Epidermal melanocyte (primary cell): ENCODE data around the gene FBL.
"Not testable (repeated sequence)": the region's sequence is repeated elsewhere in the genome, so short reads cannot be mapped to it uniquely, and the experiment has no call there.

Experiments
- DNase-seq: peaks from one replicate; pipeline ENCODE4 v3.0.0; 2011; ENCODE audit warnings: low spot score; ENCODE audit not compliant: insufficient read length

FBL gene

DNA sequence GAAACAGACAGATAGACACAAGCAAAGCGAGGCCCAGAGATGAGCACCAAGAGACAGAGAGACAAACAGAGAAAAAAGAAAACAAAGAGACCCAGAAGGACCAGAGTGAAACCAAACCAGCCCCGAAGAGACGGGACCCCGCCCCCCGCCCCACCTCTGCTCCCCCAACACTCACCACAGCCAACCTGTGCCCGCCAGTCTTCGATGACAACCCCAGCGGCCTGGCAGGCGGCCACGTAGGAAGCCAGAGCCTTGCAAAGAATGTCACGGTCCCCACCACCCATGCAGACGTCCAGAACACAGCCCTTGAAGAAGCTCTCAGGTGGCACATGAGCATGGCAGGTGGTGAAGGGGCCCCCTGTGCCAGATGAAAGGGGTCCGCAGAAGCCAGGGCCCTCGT, 31.3 kb upstream of the FBL start:
- DNase-seq, result not testable (repeated sequence)

DNA sequence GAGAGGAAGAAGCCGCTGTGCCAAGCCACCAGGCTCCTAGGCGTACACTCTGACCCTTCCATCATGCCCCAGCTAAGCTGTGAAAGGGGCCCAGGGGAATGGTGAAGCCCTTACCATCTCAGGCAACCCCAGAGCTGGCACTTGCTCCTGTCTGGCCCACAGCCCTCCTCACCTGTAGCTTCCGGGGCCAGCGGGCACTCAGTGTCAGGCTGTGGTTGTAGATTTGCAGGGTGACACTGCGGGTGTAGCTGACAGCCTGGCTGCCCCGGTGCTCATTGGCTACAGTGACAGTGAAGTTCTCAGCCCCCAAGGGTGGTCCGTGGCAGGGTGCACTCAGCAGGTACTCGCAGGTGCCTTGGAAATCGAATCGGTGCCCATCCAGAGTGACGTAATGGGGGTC, 30.3 kb upstream of the FBL start:
- DNase-seq, result not testable (repeated sequence)

DNA sequence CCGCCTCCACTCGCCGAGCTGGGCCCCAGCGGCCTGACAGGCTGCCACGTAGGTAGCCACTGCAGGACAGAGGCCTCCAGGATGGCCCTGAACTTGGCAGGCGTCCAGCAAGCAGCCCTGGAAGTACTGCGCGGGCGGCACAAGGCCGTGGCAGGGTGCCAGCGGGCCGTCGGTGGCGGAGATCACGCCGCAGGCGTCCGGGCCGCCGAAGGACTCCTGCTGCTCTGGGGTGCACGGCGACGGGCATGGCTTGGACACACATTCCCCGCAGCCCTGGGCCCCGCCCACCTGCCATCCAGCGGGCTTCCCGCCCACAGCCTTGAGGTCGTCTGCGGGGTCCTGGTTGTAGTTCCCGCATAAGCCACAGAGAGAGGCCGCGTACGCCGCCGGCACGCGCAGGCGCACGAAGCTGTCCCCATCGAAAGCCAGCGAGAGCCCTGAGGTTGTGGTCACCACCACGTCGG, 29.3 kb upstream of the FBL start:
- DNase-seq, result not testable (repeated sequence)

DNA sequence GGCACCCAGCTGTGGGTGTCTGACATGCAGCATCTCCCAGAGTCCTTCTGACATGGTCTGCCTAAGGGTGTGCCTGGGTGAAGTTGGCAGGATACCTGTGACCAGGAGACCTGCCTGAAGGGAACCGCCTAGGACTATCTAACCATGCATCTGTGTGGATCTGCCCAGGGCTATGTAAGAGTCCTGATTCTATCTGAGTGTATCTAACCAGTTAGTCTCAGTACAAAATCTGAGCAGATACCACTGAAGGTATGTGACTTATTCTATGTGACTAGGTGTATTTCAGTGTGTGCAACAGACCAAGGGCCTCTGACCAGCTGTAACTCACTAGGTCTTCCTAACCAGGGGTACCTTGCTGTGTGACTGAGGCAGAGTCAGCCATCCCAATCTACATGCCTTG, 28.2 kb upstream of the FBL start:
- no peak for DNase-seq

DNA sequence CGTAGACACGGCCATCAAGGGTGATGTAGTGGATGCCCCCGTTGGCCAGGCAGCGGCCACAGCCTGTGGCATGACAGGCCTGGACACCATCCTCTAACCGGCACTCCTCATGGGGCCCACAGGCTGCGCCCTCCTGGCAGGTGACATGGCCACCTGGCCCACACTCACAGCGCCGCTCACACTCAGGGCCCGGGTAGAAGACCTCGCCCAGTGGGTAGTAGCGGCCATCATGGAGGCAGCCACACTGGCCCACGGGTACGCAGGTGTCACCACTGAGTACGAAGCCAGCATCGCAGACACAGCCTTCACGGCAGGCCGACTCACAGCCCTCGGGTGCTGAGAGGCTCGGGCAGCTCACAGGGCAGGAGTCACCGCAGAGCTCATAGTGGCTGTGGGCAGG, 27.2 kb upstream of the FBL start:
- no peak for DNase-seq

DNA sequence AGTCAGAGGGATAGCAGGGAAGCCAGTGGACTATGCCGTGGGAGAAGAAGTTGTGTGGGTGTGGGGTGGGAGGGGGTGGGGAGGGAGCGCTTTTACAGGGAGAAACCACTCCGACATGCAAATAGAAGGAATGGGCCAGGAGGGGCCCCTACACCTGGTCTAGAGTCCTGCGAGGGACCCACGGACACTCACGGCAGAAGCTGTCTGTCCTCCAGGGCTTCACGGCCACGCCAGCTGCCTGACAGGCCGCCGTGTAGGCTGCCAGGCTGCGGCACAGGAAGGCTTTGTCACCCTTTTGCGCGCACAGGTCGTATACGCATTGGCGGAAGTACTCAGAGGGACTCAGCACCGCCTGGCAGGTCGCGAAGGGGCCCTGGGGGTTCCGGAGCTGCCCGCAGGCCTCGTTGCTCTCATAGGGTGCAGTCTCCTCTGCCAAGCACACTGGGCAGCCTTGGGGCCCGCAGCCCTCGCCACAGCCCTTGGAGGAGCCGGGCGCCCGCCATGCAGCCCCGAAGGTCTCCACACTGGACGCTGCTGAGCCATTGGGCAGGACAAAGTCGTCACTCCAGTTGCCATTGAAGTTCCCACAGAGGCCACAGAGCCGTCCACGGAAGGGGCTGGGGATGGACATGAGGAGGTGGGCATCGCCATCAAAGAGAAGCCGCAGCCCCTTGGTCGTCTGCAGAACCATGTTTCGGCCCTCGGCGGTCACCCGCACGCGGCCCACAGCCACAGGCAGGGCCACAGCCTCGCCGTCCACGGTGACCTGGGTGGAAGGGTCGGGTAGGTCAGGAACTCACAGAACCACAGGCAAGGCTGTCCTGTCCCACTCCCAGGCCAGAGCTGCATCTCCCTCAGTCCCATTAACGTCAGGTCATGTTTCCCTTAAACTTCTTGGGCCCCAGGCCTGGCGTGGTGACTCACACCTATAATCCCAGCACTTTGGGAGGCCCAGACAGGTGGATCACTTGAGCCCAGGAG, 26.0 kb upstream of the FBL start:
- no peak for DNase-seq

DNA sequence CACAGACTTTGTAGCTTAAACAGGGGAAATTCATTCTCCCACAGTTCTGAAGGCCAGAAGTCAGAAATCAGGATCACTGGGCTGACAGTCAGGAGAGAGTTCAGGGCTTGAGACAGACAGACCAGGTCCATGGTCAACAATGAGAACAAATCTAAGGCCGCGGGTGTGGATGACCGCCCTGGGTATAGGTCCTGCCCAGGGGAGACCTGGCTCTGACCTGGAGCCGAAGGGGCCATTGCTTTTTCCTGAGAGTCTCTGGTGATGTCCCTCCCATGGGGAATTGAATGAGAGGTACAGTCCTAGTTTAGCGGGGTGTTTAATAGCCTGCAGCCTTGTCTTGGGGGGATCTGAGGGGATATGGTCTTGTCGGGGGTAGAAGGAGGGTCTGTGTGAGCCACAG, 25.2 kb upstream of the FBL start:
- DNase-seq, result no peak

DNA sequence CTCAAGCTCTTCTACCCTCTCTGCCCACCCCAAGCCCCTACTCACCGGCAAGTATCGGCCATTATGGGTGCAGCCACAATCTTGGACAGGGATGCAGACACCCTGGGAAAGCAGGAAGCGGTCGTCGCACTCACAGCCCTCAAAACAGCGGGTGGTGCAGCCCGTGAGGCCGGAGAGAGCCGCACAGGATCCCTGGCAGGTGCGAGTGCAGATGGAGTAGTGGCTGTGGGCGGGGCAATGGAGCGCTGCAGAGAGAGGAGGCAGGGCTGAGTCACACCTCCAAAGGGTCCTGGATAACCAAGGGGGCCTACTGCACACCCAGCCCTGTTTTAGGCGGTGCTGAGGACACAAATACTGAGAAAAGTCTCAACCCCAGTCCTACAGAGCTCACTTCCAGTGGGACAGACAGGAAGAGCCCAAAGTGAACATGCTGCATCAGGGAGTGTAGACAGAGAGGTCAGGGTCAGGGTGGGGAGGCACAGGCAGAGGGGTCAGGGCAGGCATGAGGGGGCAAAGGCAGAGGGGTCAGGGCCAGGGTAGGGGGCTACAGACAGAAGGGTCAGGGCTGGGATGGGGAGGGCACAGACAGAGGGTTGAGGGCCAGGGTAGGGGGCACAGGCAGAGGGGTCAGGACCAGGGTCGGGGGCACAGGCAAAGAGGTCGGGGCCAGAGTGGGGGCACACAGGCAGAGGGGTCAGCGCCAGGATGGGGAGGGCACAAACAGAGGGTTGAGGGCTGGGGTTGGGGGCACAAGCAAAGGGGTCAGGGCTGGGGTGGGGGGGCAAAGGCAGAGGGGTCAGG, 24.2 kb upstream of the FBL start:
- no peak for DNase-seq

DNA sequence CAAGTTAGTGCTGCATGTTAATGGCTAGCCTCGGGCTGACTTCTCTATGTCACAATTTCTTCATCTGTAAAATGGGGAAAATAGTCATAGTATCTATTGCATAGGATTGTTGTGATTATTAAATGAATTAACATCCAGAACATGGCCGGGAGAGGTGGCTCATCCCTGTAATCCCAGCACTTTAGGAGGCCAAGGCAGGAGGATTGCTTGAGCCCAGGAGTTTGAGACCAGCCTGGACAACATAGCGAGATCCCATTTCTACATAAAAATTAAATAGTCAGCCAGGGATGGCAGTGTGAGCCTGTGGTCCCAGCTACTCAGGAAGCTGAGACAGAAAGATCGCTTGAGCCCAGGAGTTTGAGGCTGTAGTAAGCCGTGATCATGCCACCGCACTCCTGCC, 21.8 kb upstream of the FBL start:
- DNase-seq, result no peak

DNA sequence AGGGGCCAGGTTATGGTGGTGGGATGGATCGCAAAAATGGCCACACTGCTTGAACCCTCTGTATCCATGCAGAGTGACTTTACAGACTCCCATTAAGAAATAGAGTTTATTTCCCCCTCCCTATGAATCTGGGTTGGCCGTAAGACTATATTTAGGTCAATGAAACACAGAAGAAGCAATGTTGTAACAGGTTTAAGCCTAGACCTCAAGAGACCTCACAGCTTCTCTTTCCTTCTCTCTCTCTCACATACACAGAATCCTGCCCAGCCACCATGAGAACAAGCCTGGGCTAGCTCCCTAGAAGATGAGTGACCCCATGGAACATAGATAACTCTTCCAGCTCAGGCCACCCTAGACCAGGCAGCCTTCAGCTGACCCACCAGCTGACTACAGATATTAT, 21.0 kb upstream of the FBL start:
- DNase-seq, result no peak

DNA sequence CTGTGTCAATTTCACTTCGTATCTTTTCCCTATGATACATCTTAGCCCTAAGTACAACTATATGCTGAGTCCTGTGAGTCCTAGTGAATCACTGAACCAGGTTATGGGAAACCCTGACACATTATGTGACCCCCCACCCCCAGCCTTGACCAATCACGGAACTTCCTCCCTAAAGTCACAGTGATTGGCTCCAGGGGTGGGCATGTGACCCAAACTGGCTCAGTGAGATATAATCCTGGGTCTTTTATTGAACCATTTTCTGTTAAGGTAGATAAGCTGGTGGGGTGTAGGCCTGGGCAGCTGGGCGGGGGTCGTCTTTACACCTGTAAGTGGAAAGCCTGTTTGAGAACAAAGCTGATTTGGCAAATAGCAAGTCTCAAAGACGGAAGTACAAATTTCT, 19.8 kb upstream of the FBL start:
- DNase-seq, result no peak

DNA sequence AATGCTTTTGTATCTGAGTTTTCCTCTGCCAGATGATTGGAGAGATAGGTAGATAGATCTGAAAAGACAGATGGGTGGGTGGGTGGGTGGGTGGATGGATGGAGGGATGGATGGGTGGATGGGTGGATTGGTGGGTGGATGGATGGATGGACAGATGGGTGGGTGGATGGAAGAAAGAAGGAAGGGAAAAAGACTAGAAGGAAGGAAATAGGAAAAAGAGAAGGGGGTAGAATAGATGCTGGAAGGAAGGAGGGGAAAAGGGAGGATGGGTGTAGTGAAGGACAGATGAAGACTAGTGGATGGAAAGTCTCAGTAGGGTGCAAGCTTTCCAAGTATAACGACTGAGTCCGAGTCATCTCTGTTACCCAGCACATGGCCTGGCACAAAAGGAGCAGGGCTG, 19.0 kb upstream of the FBL start:
- DNase-seq, result no peak

DNA sequence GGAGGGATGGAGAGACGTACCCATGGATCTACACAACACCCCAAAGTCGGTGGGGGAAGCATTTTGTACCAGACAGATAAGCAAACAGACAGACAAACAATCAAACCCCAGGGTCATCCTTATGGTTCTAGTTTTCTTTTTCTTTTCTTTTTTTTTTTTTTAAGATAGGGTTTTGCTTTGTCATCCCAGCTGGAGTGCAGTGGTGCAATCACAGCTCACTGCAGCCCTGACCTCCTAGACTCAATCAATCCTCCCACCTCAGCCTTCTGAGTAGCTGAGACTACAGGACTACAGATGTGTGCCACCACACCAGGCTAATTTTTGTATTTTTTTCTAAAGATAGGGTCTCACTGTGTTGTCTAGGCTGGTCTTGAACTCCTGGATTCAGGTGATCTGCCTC, 17.9 kb upstream of the FBL start:
- DNase-seq, result no peak

DNA sequence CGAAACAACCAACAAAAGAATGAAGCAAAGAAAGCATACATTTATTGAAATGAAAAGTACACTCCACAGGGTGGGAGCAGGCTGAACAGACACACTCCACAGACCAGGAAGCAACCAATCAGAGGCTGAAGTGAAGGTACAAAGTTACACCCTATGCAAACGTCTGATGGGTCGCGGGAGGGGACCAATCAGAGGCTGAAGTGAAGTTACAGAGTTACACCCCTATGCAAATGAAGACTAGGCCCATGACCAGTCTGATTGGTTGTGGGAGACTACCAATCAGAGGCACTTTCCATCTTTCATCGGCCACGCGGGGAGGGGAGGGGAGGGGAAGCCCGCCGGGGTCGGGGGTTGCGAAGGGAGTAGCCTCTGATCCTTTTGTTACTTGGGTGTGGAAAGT, 12.4 kb upstream of the FBL start:
- DNase-seq, result no peak

DNA sequence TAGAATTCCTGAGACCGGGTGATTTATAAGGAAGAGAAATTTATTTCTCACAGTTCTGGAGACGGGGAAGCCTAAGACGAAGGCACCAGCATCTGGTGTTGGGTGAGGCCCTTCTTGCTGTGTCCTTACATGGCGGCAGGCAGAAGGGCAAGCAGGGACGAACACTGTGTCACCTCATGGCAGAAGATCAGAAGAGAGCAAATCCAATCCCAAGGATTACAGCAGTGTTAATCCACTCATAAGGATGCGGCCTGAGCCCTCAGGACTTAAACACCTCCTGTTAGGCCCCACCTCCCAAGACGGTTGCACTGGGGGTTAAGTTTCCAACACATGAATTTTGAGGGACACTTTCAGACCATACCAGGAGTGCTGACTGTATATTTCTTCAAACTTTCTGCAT, 6.7 kb upstream of the FBL start:
- DNase-seq, result no peak

DNA sequence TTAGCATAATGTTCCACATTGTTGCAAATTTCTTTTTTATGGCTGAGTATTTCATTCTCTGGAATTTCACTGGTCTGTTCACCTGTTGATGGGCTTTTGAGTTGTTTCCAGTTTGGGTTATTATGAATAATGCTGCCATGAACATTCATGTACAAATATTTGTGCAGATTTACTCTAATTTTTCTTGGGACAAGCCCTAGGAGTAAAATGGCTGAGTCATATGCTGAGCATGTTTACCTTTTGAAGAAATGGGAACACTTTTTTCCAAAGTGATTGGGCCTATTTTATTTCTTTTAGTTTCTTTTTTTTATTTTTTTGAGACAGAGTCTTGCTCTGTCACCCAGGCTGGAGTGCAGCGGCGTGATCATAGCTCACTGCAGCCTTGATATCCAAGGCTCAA, 4.7 kb upstream of the FBL start:
- DNase-seq, result no peak

DNA sequence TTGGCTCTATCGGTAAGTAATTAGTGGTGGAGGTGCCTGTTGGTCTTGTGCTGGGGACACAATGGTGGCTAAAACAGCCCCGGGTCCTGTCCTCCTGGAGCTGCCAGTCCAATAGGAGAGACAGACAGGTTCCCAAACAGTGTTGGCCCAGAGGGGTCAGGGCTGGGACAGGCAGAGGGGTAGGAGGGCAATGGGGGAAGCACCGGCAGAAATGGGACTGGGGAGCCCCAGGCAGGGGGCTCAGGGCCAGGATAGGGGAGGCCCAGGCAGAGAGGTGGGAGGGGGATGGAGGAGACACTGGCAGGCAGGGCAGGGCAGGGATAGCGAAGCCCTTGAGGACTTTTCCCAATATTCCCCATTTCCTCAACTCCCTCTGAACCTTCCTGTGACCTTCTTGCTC, 2.2 kb upstream of the FBL start:
- DNase-seq, result no peak

DNA sequence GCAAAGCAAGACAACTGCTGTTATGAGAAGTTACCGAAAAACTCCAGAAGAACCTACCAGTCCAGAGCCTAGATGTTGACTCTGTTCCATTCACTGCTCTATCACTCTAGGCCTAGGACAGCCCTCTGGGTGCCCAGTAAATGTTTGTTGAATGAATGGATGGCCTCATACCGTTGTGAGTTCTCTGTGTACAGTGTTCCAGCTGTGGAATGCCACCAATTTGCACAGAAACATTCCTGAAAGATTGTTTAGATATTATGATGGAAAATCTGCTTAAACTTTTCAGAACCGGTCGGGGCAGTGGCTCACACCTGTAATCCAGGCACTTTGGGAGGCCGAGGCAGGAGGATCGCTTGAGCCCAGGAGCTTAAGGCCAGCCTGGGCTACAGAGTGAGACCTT, 1.3 kb upstream of the FBL start:
- no peak for DNase-seq

DNA sequence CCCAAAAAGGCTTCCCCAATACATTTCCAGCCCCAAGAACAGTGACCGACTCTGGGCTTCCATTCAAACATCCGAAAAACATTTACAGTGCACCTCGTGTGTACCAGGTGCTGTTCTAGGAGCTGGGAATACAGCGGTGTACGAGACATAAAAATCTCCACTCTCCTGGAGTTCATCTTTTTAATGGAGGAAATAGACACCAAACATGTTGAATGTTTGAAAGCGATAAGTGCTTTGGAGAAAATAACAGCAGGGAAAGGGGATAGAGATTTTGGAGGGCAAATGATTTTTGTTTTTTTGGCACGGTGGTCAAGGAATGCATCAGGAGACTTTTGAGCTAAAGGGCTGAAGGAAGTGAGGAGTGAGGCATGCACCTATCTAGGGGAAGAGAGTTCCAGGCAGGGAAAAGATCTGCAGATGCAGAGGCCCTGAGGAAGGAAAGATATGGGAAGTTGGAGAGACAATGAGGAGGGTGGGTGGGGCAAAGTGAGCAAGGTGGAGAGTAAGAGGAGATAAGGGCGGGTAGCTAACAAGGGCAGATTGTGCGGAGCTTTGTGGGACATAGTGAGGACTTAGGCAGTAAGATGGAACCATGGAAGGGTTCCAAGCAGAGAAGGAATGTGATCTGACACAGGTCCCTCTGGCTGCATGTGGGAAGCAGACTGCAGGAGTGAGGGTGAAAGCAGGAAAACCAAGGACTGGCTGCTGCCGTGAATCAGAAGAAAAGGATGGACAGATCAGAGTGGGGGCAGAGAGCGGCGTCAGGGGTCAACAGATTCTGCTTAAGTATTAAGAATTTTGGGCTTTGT, 703 bp upstream of the FBL start:
- DNase-seq, result no peak

DNA sequence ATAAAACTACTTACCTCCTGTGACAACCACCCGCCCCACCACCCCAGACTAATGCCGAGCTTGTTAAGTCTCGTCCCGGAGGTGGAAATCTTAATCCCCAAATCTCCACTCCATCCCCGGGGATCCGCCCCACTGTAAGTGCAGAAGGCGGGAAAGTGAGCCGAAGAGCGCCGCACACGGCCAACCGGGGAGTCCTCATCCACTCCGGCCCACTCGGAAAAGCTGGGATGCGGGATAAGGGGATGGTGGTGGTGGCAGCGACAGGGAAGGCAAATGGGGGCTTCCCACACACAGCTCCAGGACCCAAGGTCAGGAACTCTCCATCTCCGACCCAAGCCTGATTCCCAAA, 621 bp downstream of the FBL start:
- no peak for DNase-seq

DNA sequence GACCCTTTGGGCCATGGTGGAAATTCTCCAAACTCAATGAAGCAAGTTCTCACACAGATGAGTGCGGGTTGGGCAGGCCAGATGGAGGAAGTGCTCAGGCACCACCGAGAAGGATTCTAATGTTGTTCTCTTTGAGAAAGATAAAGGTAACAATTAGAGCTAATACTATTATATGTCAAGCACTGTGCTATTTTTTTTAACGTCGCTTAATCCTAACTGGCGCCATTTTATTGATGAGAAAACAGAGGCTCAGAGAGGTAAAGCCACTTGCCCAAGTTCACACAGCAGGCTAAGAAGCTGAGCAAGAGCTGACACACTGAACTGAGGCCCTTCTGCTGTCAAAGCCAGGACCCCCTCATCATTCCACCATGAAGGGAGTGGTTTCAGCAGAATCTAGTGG, 1.0 kb downstream of the FBL start:
- DNase-seq, result no peak
